ENCODE measurements around the gene USP34.

DNA sequence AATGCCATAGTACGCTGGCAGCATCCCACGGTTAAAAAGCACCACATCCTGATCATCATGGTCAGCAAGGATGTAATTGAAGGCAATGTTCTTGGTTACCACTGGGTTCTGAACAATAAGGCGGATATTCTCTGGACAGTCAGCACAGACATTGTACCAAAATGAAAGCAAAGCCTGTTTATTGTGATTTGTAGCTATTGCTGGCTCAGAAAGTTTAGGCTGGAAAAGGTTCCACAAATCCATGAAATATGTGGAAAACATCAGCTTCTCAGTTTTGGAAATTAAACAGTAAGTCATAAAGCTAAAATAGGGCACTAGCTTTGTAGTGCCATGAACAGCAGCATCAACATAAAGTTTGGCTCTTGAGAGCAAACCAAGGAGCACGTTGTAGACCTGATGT, 256.7 kb downstream of the USP34 start:
- TF ChIP-seq EZH2 (IDR thresholded peaks at IDR 0.05) = no peak
- no peak for TF ChIP-seq POLR2AphosphoS5 (IDR thresholded peaks at IDR 0.05; ENCODE audit: borderline replicate concordance, low read depth, low read length)
